Stimulated activated CD8-positive, alpha-beta memory T cell treated with anti-CD3 and anti-CD28 coated beads, Interleukin-12 subunit alpha, Interleukin-12 subunit beta, amount 100 ng/mL, for 24 hours (primary cell): Measurements from ENCODE around the gene ANK2.

Experiments used
- DNase-seq: peaks from one replicate; pipeline ENCODE4 v3.0.0-alpha.2; 2020; ENCODE audit errors: extremely low read depth

ANK2 gene

GRCh38 chr4:113289766-113290165 lies 240.3 kb downstream of the ANK2 start:
- DNase-seq = no peak

GRCh38 chr4:113290666-113291065 lies 241.2 kb downstream of the ANK2 start:
- no peak for DNase-seq

GRCh38 chr4:113292371-113293042 lies 243.1 kb downstream of the ANK2 start:
- no peak for DNase-seq

- DNase-seq = no peak
These were observed 243.6 kb downstream of the ANK2 start for GRCh38 chr4:113293043-113293560.

GRCh38 chr4:113293674-113294073 lies 244.2 kb downstream of the ANK2 start:
- no peak for DNase-seq

DNA sequence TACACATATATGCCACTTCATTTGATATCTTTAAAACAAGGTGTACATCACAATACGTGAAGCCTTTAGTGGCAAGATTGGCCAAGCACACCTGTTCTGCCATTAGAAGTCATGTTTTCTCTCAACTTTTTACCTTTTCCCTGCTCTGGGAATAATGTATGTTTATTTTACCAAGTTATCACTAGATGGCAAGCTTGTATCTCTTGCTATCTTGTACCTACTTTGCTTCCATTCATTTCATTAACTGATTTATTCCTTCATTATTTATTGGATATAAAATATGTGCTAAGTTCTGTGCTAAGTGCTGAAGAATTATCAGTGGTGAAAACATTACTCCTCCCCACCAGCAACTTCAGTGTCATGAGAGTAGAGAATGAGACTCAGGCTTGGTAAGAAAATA lies 245.5 kb downstream of the ANK2 start:
- DNase-seq = no peak

DNA sequence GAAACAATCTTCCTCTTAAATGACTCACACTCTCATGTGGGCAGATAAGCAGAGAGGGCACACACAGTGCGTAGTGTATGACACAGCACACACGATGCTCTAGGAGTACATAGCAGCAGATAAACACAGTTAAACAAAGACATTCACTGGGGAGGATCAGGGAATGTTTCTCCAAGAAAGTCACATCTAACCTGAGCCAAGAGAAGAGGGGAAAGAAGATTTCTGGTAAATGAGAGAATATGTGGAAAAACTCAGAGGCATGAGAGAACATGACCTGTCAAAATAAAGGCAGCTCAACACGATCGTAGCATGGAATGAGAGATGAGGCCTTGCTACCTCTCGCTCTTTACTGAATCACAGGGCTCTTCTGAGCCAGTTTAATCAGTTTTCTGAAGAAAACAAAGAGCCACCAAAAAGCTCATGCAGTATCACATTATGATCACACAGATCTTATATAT lies 251.0 kb downstream of the ANK2 start:
- no peak for DNase-seq

- DNase-seq = no peak
These were observed 252.6 kb downstream of the ANK2 start for GRCh38 chr4:113302051-113302450.

- DNase-seq = no peak
These were observed 253.9 kb downstream of the ANK2 start for GRCh38 chr4:113303315-113303714.

DNA sequence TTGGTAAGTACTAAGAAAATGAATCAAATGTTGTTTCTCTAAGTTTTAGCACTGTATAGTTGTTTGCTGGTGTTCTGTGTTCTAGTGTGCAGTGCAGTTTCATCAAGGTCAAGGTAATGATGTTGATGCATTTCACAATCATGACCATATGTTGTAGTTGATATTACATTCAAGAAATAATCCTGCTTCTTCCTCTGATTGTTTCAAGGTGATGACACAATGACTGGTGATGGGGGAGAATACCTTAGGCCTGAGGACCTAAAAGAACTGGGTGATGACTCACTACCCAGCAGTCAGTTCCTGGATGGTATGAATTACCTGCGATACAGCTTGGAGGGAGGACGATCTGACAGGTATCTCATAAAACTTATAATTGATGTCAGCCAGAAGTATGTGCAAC lies 261.6 kb downstream of the ANK2 start:
- no peak for DNase-seq

GRCh38 chr4:113312529-113312928 lies 263.1 kb downstream of the ANK2 start:
- DNase-seq = no peak

GRCh38 chr4:113314426-113314825 lies 265.0 kb downstream of the ANK2 start:
- DNase-seq = no peak

DNA sequence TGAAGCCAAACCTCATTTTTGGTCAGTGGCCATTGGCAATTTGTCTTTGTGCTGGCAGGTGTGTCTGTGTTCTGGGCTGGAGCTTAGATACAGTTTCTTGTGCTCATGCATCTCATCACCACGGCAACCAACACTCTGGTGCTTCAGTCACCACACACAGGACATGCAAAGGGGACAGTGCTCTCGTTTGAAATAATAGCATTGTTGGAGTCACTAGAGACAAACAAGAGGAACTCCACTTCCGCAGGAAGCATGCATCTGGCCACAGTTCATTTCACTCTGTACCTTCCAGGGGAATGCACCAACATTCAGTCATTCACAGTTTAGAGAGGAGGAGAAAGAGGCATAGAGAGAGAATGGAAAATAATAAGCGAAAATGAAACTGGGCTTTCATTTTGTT lies 267.4 kb downstream of the ANK2 start:
- no peak for DNase-seq

DNA sequence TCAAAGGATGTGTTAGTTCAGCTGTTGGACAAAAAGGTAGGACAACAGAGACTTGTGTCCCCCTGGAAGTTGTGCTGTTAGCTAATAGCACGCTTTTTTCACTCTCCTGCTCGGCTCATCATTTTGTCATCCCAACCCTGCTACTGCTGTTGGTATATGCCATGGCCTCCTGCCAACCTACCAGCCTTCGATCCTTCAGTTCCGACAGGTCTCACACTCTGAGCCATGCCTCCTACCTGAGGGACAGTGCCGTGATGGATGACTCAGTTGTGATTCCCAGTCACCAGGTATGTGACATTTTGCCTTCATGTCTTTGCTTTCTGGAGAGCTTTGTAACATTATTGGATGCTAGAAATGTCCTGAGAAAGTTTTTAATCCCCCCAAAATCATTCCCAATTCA lies 268.1 kb downstream of the ANK2 start:
- no peak for DNase-seq

- no peak for DNase-seq
These were observed 273.3 kb downstream of the ANK2 start for GRCh38 chr4:113322736-113323135.

- DNase-seq = no peak
These were observed 276.6 kb downstream of the ANK2 start for GRCh38 chr4:113325876-113326615.

DNA sequence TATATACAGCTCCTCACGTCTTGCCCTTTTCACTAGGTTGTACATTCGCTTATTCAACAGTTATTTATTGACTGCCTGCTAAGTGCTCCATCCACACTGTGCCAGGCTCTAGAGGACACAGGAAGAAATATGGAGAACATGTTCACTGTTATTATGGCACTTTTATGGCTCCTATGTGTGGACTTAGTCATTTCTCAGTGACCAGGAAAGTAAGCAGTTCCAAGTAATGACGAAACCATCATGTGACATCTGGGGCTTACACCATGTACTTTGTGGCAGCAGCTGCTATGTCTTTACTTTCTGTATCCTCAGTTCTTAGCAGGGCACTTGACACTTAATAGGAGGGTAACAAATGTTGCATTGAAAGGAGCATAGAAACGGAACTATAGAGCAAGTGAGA lies 278.0 kb downstream of the ANK2 start:
- no peak for DNase-seq

- no peak for DNase-seq
These were observed 279.1 kb downstream of the ANK2 start for GRCh38 chr4:113328514-113328913.

GRCh38 chr4:113330200-113330599 lies 280.7 kb downstream of the ANK2 start:
- DNase-seq = no peak

DNA sequence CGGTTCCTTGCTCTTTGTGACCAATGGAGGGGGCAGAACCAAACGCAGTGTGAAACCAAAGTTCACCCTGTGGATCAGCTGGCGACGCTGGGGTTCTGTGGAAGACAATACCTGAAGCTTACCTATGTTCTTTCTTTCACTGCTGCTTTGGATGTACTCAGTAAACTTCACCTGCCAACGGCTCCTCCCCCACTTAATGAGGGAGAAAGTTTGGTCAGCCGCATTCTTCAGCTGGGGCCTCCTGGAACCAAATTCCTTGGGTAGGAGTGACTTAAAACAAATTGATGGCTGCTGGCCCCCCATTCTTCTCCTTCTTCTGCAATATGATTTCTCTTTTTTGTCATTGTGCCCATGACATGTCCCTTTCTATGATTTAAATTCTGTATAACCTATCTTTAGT lies 282.4 kb downstream of the ANK2 start:
- no peak for DNase-seq

DNA sequence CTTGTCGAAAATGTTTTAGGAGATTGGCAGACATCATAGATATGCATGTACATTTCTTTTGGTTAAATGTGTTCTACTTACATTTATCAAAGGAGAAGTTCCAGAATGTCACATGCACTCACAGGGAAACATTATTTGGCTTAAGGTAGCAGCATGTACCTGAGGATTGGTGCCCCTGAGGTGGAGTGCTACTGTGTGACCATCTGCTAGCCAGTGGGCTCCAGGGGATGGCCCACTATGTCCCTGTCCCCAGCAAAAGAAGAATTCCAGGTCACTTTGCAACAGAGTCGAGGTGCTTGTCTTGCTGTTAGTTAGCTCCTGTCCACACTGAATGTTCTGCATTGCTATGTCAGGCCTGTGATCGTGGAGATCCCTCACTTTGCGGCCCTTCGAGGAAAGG lies 283.2 kb downstream of the ANK2 start:
- no peak for DNase-seq

- no peak for DNase-seq
These were observed 286.3 kb downstream of the ANK2 start for GRCh38 chr4:113335746-113336145.

DNA sequence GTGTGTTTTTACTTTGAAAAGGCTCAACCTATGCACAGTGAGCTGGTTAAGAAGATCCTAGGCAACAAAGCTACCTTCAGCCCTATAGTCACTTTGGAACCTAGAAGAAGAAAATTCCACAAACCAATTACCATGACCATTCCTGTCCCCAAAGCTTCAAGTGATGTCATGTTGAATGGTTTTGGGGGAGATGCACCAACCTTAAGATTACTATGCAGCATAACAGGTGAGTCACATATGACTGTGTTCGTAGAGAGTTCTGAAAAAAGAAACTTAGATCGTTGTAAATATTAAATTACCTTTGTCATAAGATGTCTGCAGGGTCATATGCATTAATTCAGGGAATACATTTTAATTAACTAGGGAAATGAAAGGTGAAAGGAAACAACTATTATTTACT lies 287.1 kb downstream of the ANK2 start:
- DNase-seq = no peak
